A549 (cell line): ENCODE measurements around the gene PLSCR2. TPM values are rescaled to one million over a fixed set of nuclear protein-coding genes. Genes with fewer than 3 reads are reported as not detected.

Experiments
- ATAC-seq, 2 experiments: fragments of 200-7000 bp in 1 of 2; fragments of >200 bp in 1 of 2; cut with Nextera tagmentation in 1 of 2; cut with Tn5 transposase in 1 of 2; 3 replicates each; pipeline versions ENCODE4 v1.8.0 to v1.9.1; 2018 to 2020; ENCODE audit warnings: mild to moderate bottlenecking in 1 of 2, moderate library complexity in 1 of 2
- CTCF ChIA-PET: fragments of 300-600 bp; sonication (Branson Sonifier 250); formaldehyde crosslinking; extraction: SDS; loops from one replicate; lab custom pipeline; 2021; ENCODE audit warnings: antibody characterized with exemption, inconsistent platforms; lab: Yijun Ruan, JAX
- POLR2A ChIA-PET: fragments of 350-600 bp; formaldehyde crosslinking; extraction: SDS; loops from one replicate; lab custom pipeline; 2021; ENCODE audit warnings: antibody characterized with exemption, inconsistent platforms; lab: Yijun Ruan, JAX
- DNase-seq, 2 experiments: peaks; one replicate each; pipeline versions ENCODE4 v3.0.0 to v3.0.0-alpha.2; 2011 to 2016; ENCODE audit warnings: low read depth in 1 of 2, low spot score in 1 of 2
- FAIRE-seq: peaks from 2 replicates; lab custom pipeline; 2011; peaks lifted over from hg19 to GRCh38; lab: Jason Lieb, UNC
- H3K27ac ChIP-seq, 2 experiments: fragments of >200 bp; sonication (Bioruptor Twin); formaldehyde crosslinking; 3 replicates each; pipeline ENCODE4 v1.5.1; 2016 to 2017
- H3K4me1 ChIP-seq: fragments of >200 bp; sonication (Bioruptor Twin); formaldehyde crosslinking; 3 replicates; pipeline ENCODE4 v1.6.1; 2016
- H3K4me2 ChIP-seq: fragments of >200 bp; sonication (Bioruptor Twin); formaldehyde crosslinking; 3 replicates; pipeline ENCODE4 v1.6.1; 2016
- H3K4me3 ChIP-seq: fragments of >200 bp; sonication (Bioruptor Twin); formaldehyde crosslinking; 3 replicates; pipeline ENCODE4 v1.5.1; 2016
- H3K9me3 ChIP-seq: fragments of >200 bp; sonication (Bioruptor Twin); formaldehyde crosslinking; 3 replicates; pipeline ENCODE4 v1.6.1; 2016
- CBX2 ChIP-seq: fragments of 200-600 bp; sonication (generic); IDR thresholded peaks from 2 replicates; pipeline ENCODE4 v1.6.1; 2016; ENCODE audit warnings: low read depth, mild to moderate bottlenecking, borderline replicate concordance
- CBX8 ChIP-seq: fragments of 200-600 bp; sonication (generic); IDR thresholded peaks from 2 replicates; pipeline ENCODE4 v1.6.1; 2016
- CEBPB ChIP-seq, 2 experiments: fragments of >200 bp in 1 of 2; sonication (Bioruptor Twin) in 1 of 2; formaldehyde crosslinking in 1 of 2; IDR thresholded peaks; 2 replicates each; pipeline ENCODE4 v1.6.1; 2012 to 2016
- CHD2 ChIP-seq: fragments of 150-350 bp; IDR thresholded peaks from 2 replicates; pipeline ENCODE4 v1.6.1; 2014; ENCODE audit warnings: low read length; ENCODE audit not compliant: partially characterized antibody
- EHF ChIP-seq: fragments of 250-450 bp; sonication (Bioruptor Pico); IDR thresholded peaks from 2 replicates; pipeline ENCODE4 v1.5.0; 2020; ENCODE audit warnings: mild to moderate bottlenecking
- EHMT2 ChIP-seq: fragments of 200-600 bp; sonication (generic); IDR thresholded peaks from 2 replicates; pipeline ENCODE4 v1.6.1; 2016; ENCODE audit warnings: antibody characterized with exemption, low read depth, mild to moderate bottlenecking, moderate library complexity
- FOSB ChIP-seq: fragments of 250-450 bp; sonication (Bioruptor Pico); IDR thresholded peaks from 2 replicates; pipeline ENCODE4 v1.5.0; 2020; ENCODE audit warnings: mild to moderate bottlenecking, moderate library complexity
- FOSL2 ChIP-seq, 2 experiments: fragments of 450-650 bp in 1 of 2; fragments of >200 bp in 1 of 2; sonication (Bioruptor Twin) in 1 of 2; formaldehyde crosslinking; IDR thresholded peaks; 2 replicates each; pipeline versions ENCODE4 v1.5.0 to v1.6.1; 2016 to 2020; ENCODE audit warnings: mild to moderate bottlenecking in 1 of 2, moderate library complexity in 1 of 2
- GATA3 ChIP-seq: IDR thresholded peaks from 2 replicates; pipeline ENCODE4 v1.6.1; 2012; ENCODE audit warnings: borderline replicate concordance
- HEYL ChIP-seq: fragments of 250-450 bp; sonication (Bioruptor Pico); IDR thresholded peaks from 2 replicates; pipeline ENCODE4 v1.8.0; 2021; ENCODE audit warnings: mild to moderate bottlenecking, moderate library complexity
- JUNB ChIP-seq: fragments of >200 bp; sonication (Bioruptor Twin); formaldehyde crosslinking; IDR thresholded peaks from 2 replicates; pipeline ENCODE4 v1.6.1; 2016
- KDM1A ChIP-seq: fragments of 200-600 bp; sonication (generic); IDR thresholded peaks from 2 replicates; pipeline ENCODE4 v1.6.1; 2016; ENCODE audit warnings: low read depth, mild to moderate bottlenecking
- KDM5A ChIP-seq: fragments of 200-600 bp; sonication (generic); IDR thresholded peaks from 2 replicates; pipeline ENCODE4 v1.6.1; 2016; ENCODE audit warnings: antibody characterized with exemption, mild to moderate bottlenecking
- MAFK ChIP-seq: fragments of 450-650 bp; IDR thresholded peaks from 2 replicates; pipeline ENCODE4 v1.6.1; 2014; ENCODE audit not compliant: partially characterized antibody
- NFE2L2 ChIP-seq: fragments of 150-350 bp; conservative IDR thresholded peaks from 2 replicates; pipeline ENCODE4 v1.6.1; 2014; ENCODE audit warnings: low read length
- NR3C1 ChIP-seq: fragments of >200 bp; sonication (Bioruptor Twin); formaldehyde crosslinking; IDR thresholded peaks from 3 replicates; pipeline ENCODE4 v1.6.1; 2017
- RARB ChIP-seq: fragments of 250-450 bp; sonication (Bioruptor Pico); IDR thresholded peaks from 2 replicates; pipeline ENCODE4 v1.8.0; 2021; ENCODE audit warnings: mild to moderate bottlenecking, moderate library complexity
- RCOR1 ChIP-seq: fragments of 150-350 bp; IDR thresholded peaks from 2 replicates; pipeline ENCODE4 v1.6.1; 2014; ENCODE audit warnings: antibody characterized with exemption, low read length, low read depth
- SREBF2 ChIP-seq: fragments of 450-650 bp; IDR thresholded peaks from 2 replicates; pipeline ENCODE4 v1.6.1; 2014; ENCODE audit warnings: mild to moderate bottlenecking, moderate library complexity
- TFCP2L1 ChIP-seq: fragments of 250-450 bp; sonication (Bioruptor Pico); IDR thresholded peaks from 2 replicates; pipeline ENCODE4 v1.5.0; 2021; ENCODE audit warnings: mild to moderate bottlenecking
- TP53 ChIP-seq: fragments of 250-450 bp; sonication (Bioruptor Pico); IDR thresholded peaks from 2 replicates; pipeline ENCODE4 v1.5.0; 2021; ENCODE audit warnings: mild to moderate bottlenecking, moderate library complexity
- ZC3H11A ChIP-seq: fragments of 450-650 bp; IDR thresholded peaks from 2 replicates; pipeline ENCODE4 v1.6.1; 2014; ENCODE audit warnings: antibody characterized with exemption, mild to moderate bottlenecking
- ZSCAN20 ChIP-seq: fragments of 250-450 bp; sonication (Bioruptor Pico); IDR thresholded peaks from 2 replicates; pipeline ENCODE4 v1.8.0; 2022; ENCODE audit warnings: mild to moderate bottlenecking, moderate library complexity
- WGBS: methylation state at CpG from one replicate; pipeline ENCODE4 v1.1.6; 2017; ENCODE audit errors: missing lambda C conversion rate; 5-methylcytosine and 5-hydroxymethylcytosine counted together
- polyA plus RNA-seq, 4 experiments: library from polyadenylated mRNA; depleted of rRNA in 3 of 4; stranded (reverse); fragments of >200 nt; fragmentation: RNase III in 1 of 4; extraction: RNeasy Plus Mini Kit Qiagen cat#74134 plus additional on column Dnase treatment in 1 of 4; gene quantifications; 2 replicates in 3 of 4; 3 replicates in 1 of 4; pipeline ENCODE4 v1.2.3, GENCODE V29; 2011 to 2017
- TF ChIP-seq, protein P1 (sequence below): IDR thresholded peaks from 2 replicates; pipeline ENCODE4 v1.6.1; 2012; ENCODE audit warnings: low read depth, borderline replicate concordance
- TF ChIP-seq, protein P2 (sequence below): fragments of 150-350 bp; IDR thresholded peaks from 2 replicates; pipeline ENCODE4 v1.6.1; 2014; ENCODE audit warnings: low read depth, mild to moderate bottlenecking, low read length
- TF ChIP-seq, protein P3 (sequence below): fragments of >200 bp; sonication (Bioruptor Twin); formaldehyde crosslinking; IDR thresholded peaks from 3 replicates; pipeline ENCODE4 v1.5.1; 2016

PLSCR2 gene
- polyA plus RNA-seq, 2 of the 4 experiments (the other 2 are of a cell fraction), result 0.10 TPM; not detected in 1

DNA sequence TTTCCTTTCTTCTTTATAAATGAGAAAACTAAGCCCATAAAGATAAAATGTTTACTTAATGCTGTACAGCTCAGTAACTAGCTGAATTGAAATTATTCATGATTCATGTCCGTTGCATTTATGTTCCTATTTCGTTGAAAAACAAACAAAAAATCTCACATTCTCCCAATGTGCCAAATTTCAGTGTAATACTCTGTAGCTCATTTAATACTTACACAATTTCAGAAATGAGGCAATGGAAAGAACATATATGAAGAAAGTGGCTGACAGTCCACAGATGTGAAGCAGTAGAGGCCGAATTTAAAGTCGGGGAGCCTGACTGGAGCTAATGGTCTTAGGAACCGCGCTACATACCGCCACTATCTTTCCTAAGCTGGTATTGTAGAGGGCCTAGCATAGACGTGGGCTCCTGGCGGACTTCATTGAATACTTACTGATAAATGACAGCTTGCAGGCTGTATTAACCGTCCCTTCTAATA lies 651 bp downstream of the PLSCR2 start:
- ATAC-seq, result no peak; a peak in 1 of 6 replicates
- FAIRE-seq, result no peak
- TF ChIP-seq RCOR1, result no peak
- TF ChIP-seq, protein P1, sequence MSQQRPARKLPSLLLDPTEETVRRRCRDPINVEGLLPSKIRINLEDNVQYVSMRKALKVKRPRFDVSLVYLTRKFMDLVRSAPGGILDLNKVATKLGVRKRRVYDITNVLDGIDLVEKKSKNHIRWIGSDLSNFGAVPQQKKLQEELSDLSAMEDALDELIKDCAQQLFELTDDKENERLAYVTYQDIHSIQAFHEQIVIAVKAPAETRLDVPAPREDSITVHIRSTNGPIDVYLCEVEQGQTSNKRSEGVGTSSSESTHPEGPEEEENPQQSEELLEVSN, result no peak
- no peak for TF ChIP-seq FOSB (CRISPR knock-in tag)
- no peak for TF ChIP-seq KDM1A
- TF ChIP-seq TFCP2L1 (CRISPR knock-in tag), result no peak
- TF ChIP-seq, all 56 proteins: peak for 0
- DNase-seq, result no peak
- CTCF ChIA-PET, result interaction anchor here (1.0 to 1.4 kb wide), 3 partner anchors 27 to 109 kb away, joined by 3 to 4 read pairs (median 3); no protein-coding TSS in a partner anchor
- Histone ChIP-seq H3K4me3 (peak overlapping the region; percentile 65), H3K27ac (peak overlapping the region; percentile 89 to 96), H3K4me2 (peak overlapping the region; percentile 81), H3K4me1 (peaks cover 57% of the 10 kb centered on the region), H3K9me3 (no peaks in the 10 kb centered on the region)
- POLR2A ChIA-PET, result interaction anchor here (0.6 to 2.7 kb wide), 8 partner anchors 35 to 246 kb away, joined by 3 to 15 read pairs (median 4); partner anchors contain the start of gene PLSCR1
- WGBS, result 72% methylated on average over 10 of the region's 10 CpGs

DNA sequence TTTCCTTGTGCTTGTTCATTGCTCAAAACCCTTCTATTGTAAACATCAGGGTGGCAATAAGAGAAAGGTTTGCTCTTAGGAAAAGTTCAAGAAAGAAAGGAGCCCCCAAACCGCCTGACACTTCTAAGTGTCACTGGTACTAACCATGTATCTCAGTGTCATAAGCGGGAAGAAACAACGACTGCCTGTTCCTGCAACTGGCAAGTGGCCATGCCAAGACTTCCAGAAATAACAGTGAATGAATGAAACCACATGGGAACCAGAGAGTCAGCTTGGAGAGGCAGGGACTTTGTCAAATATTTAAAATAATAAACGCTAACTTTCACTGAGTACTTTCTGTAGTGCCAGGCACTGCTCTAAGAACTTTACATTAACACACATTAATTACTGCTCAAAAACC lies 1.1 kb downstream of the PLSCR2 start:
- 61% methylated on average over 4 of the region's 4 CpGs for WGBS
- ChIA-PET POLR2A (interaction anchor here (1.5 to 2.7 kb wide), 2 partner anchors 54 to 76 kb away, joined by 3 to 15 read pairs; partner anchors contain the start of gene PLSCR1), CTCF (interaction anchor here (1.4 kb wide), 1 partner anchor 28 kb away, joined by 3 read pairs; no protein-coding TSS in a partner anchor)
- no peak for DNase-seq
- no peak for TF ChIP-seq NFE2L2
- TF ChIP-seq ZSCAN20, result no peak
- no peak for TF ChIP-seq SREBF2
- TF ChIP-seq, protein P2, sequence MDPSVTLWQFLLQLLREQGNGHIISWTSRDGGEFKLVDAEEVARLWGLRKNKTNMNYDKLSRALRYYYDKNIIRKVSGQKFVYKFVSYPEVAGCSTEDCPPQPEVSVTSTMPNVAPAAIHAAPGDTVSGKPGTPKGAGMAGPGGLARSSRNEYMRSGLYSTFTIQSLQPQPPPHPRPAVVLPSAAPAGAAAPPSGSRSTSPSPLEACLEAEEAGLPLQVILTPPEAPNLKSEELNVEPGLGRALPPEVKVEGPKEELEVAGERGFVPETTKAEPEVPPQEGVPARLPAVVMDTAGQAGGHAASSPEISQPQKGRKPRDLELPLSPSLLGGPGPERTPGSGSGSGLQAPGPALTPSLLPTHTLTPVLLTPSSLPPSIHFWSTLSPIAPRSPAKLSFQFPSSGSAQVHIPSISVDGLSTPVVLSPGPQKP, result no peak
- no peak for TF ChIP-seq FOSB (CRISPR knock-in tag)
- TF ChIP-seq EHF (CRISPR knock-in tag), result no peak
- no peak for TF ChIP-seq NR3C1
- no peak for TF ChIP-seq KDM1A
- TF ChIP-seq, protein P3, sequence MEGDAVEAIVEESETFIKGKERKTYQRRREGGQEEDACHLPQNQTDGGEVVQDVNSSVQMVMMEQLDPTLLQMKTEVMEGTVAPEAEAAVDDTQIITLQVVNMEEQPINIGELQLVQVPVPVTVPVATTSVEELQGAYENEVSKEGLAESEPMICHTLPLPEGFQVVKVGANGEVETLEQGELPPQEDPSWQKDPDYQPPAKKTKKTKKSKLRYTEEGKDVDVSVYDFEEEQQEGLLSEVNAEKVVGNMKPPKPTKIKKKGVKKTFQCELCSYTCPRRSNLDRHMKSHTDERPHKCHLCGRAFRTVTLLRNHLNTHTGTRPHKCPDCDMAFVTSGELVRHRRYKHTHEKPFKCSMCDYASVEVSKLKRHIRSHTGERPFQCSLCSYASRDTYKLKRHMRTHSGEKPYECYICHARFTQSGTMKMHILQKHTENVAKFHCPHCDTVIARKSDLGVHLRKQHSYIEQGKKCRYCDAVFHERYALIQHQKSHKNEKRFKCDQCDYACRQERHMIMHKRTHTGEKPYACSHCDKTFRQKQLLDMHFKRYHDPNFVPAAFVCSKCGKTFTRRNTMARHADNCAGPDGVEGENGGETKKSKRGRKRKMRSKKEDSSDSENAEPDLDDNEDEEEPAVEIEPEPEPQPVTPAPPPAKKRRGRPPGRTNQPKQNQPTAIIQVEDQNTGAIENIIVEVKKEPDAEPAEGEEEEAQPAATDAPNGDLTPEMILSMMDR, result no peak
- no peak for TF ChIP-seq EHMT2
- no peak for TF ChIP-seq CEBPB (IDR thresholded peaks at IDR 0.05)
- no peak for TF ChIP-seq CHD2
- TF ChIP-seq TP53 (CRISPR knock-in tag), result no peak
- no peak for TF ChIP-seq KDM5A
- TF ChIP-seq MAFK, result no peak
- TF ChIP-seq, all 56 proteins: peak for 0
- Histone ChIP-seq H3K27ac (peak overlapping the region in 1 of 2 experiments; percentile 13; a peak in 3 of 6 replicates), H3K4me2 (peak overlapping the region; percentile 81), H3K4me3 (no peak overlapping the region), H3K4me1 (peaks cover 57% of the 10 kb centered on the region), H3K9me3 (no peaks in the 10 kb centered on the region)
- no peak for FAIRE-seq
- ATAC-seq, result no peak

DNA sequence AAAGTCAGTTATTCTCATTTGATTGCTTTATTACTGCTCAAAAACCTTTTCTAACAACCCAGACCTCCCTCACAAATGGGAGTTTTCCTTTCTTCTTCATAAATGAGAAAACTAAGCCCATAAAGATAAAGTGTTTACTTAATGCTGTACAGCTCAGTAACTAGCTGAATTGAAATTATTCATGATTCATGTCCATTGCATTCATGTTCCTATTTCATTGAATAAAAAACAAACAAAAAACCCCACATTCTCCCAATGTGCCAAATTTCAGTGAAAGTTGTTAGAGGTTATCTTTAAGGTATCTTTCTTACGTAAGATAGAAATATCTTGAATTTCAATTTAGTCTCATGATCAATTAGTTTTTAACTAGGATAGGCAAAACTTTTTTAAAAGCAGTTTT lies 2.8 kb downstream of the PLSCR2 start:
- TF ChIP-seq CBX2, result no peak
- no peak for TF ChIP-seq CBX8
- TF ChIP-seq ZC3H11A, result no peak
- TF ChIP-seq RARB (CRISPR knock-in tag), result no peak
- TF ChIP-seq HEYL (CRISPR knock-in tag), result no peak
- no peak for TF ChIP-seq KDM5A
- TF ChIP-seq JUNB, result 0 out of 2 replicates have a peak, but pooled peaks have one; percentile 23
- TF ChIP-seq FOSL2 (IDR thresholded peaks at IDR 0.05), result no peak
- peak; percentile 32; the same call in 1 of the 2 replicates for TF ChIP-seq FOSL2 (CRISPR knock-in tag; IDR thresholded peaks at IDR 0.05)
- peak; percentile 41; the same call in 1 of the 2 replicates for TF ChIP-seq GATA3
- no peak for TF ChIP-seq CEBPB (IDR thresholded peaks at IDR 0.05)
- DNase-seq, result no peak
- ChIA-PET POLR2A (no interaction called here), CTCF (no interaction called here)
- ATAC-seq, result no peak
- no peak for FAIRE-seq
- whole genome bisulfite sequencing, result 23% methylated on average over 1 of the region's 1 CpG
- Histone ChIP-seq H3K27ac (peak overlapping the region in 1 of 2 experiments; percentile 34; a peak in 2 of 6 replicates), H3K4me1 (peaks cover 57% of the 10 kb centered on the region), H3K4me3 (no peak overlapping the region), H3K4me2 (peak overlapping the region; percentile 26), H3K9me3 (no peaks in the 10 kb centered on the region)
